Neural cell (in vitro differentiated cells): ENCODE results near the gene ZFP1. TPM values are rescaled to one million over a fixed set of nuclear protein-coding genes. Genes with fewer than 3 reads are reported as not detected.

Source experiments
- H2AFZ ChIP-seq: fragments of 200-600, 300-800 bp; sonication (generic), shearing (Covaris generic); 2 replicates; pipeline ENCODE4 v1.6.0; 2014; ENCODE audit warnings: low read depth, mild to moderate bottlenecking, antibody characterized with exemption, low read length, moderate library complexity
- H3F3A ChIP-seq: fragments of 200-600 bp; shearing (Covaris generic); 2 replicates; pipeline ENCODE4 v1.6.1; 2016; ENCODE audit warnings: mild to moderate bottlenecking, moderate library complexity, mixed read lengths, antibody characterized with exemption, low read length; ENCODE audit not compliant: insufficient read depth, poor library complexity, severe bottlenecking
- H3K27ac ChIP-seq: fragments of 200-600, 300-800 bp; sonication (generic), shearing (Covaris generic); 2 replicates; pipeline ENCODE4 v1.5.1; 2014; ENCODE audit warnings: mild to moderate bottlenecking, low read length, moderate library complexity
- H3K27me3 ChIP-seq: fragments of 300-800, 200-600 bp; sonication (generic), shearing (Covaris generic); 2 replicates; pipeline ENCODE4 v1.6.0; 2014; ENCODE audit warnings: mild to moderate bottlenecking, low read depth, low read length, moderate library complexity; ENCODE audit not compliant: insufficient read depth
- H3K36me3 ChIP-seq: fragments of 300-800, 200-600 bp; sonication (generic), shearing (Covaris generic); 2 replicates; pipeline ENCODE4 v1.5.1; 2014; ENCODE audit warnings: mild to moderate bottlenecking, antibody characterized with exemption, low read length, moderate library complexity; ENCODE audit not compliant: insufficient read depth
- H3K4me2 ChIP-seq: fragments of 300-800, 200-600 bp; sonication (generic), shearing (Covaris generic); 2 replicates; pipeline ENCODE4 v1.6.0; 2014; ENCODE audit warnings: mild to moderate bottlenecking, low read length
- H3K4me3 ChIP-seq: fragments of 300-800, 200-600 bp; sonication (generic), shearing (Covaris generic); 2 replicates; pipeline ENCODE4 v1.5.1; 2014; ENCODE audit warnings: mild to moderate bottlenecking, low read length, moderate library complexity
- H3K79me2 ChIP-seq: fragments of 200-600 bp; shearing (Covaris generic); replicated peaks from 2 replicates; pipeline ENCODE4 v1.6.0; 2014; ENCODE audit warnings: mild to moderate bottlenecking, low read length, moderate library complexity; ENCODE audit not compliant: insufficient read depth
- H3K9ac ChIP-seq: fragments of 300-800, 200-600 bp; sonication (generic), shearing (Covaris generic); 2 replicates; pipeline ENCODE4 v1.6.1; 2016; ENCODE audit warnings: mild to moderate bottlenecking, low read length, mixed read lengths
- H3K9me2 ChIP-seq: fragments of 200-600 bp; shearing (Covaris generic); 2 replicates; pipeline ENCODE4 v1.6.1; 2016; ENCODE audit warnings: mild to moderate bottlenecking, low read length, mixed read lengths; ENCODE audit not compliant: insufficient read depth
- H3K9me3 ChIP-seq: fragments of 200-600, 300-800 bp; sonication (generic), shearing (Covaris generic); 2 replicates; pipeline ENCODE4 v1.6.1; 2016; ENCODE audit warnings: mild to moderate bottlenecking, mixed run types, low read length, moderate library complexity, mixed read lengths
- H4K20me1 ChIP-seq: fragments of 200-600 bp; shearing (Covaris generic); 2 replicates; pipeline ENCODE4 v1.6.1; 2016; ENCODE audit warnings: mild to moderate bottlenecking, mixed run types; ENCODE audit not compliant: insufficient read depth
- EP300 ChIP-seq: fragments of 450-650 bp; conservative IDR thresholded peaks from 2 replicates; pipeline ENCODE4 v1.6.1; 2014; ENCODE audit warnings: antibody characterized with exemption, mild to moderate bottlenecking, moderate library complexity; ENCODE audit not compliant: poor library complexity, severe bottlenecking
- EZH2 ChIP-seq: fragments of 200-600, 300-800 bp; shearing (Covaris generic), sonication (generic); IDR thresholded peaks from 2 replicates; pipeline ENCODE4 v1.6.1; 2014; ENCODE audit warnings: antibody characterized with exemption, low read length, borderline replicate concordance, mild to moderate bottlenecking; ENCODE audit not compliant: insufficient read depth, poor library complexity, severe bottlenecking
- MXI1 ChIP-seq: fragments of 450-650 bp; conservative IDR thresholded peaks from 2 replicates; pipeline ENCODE4 v1.6.1; 2014; ENCODE audit warnings: antibody characterized with exemption, mild to moderate bottlenecking; ENCODE audit not compliant: poor library complexity, severe bottlenecking
- POLR2AphosphoS5 ChIP-seq: IDR thresholded peaks from 2 replicates; pipeline ENCODE4 v1.6.1; 2012
- RAD21 ChIP-seq: fragments of 450-650 bp; conservative IDR thresholded peaks from 2 replicates; pipeline ENCODE4 v1.6.1; 2014; ENCODE audit warnings: antibody characterized with exemption, mild to moderate bottlenecking, moderate library complexity
- SMC3 ChIP-seq: fragments of 450-650 bp; conservative IDR thresholded peaks from 2 replicates; pipeline ENCODE4 v1.6.1; 2014; ENCODE audit warnings: antibody characterized with exemption, mild to moderate bottlenecking, moderate library complexity; ENCODE audit not compliant: poor library complexity
- TAF1 ChIP-seq: IDR thresholded peaks from 2 replicates; pipeline ENCODE4 v1.6.1; 2012; ENCODE audit warnings: low read depth
- polyA plus RNA-seq: library from polyadenylated mRNA; depleted of rRNA; stranded (reverse); fragments of >200 nt; gene quantifications from 2 replicates; pipeline ENCODE4 v1.2.3, GENCODE V29; 2014
- TF ChIP-seq, protein P1 (sequence below): fragments of 450-650 bp; IDR thresholded peaks from 2 replicates; pipeline ENCODE4 v1.5.1; 2014; ENCODE audit warnings: antibody characterized with exemption, mild to moderate bottlenecking, moderate library complexity; ENCODE audit not compliant: poor library complexity, severe bottlenecking
- TF ChIP-seq, protein P2 (sequence below): IDR thresholded peaks from 2 replicates; pipeline ENCODE4 v1.6.1; 2012; ENCODE audit warnings: borderline replicate concordance

The ZFP1 gene
- polyA plus RNA-seq, 1 donor from 2014 or later, result 47.1 TPM

DNA sequence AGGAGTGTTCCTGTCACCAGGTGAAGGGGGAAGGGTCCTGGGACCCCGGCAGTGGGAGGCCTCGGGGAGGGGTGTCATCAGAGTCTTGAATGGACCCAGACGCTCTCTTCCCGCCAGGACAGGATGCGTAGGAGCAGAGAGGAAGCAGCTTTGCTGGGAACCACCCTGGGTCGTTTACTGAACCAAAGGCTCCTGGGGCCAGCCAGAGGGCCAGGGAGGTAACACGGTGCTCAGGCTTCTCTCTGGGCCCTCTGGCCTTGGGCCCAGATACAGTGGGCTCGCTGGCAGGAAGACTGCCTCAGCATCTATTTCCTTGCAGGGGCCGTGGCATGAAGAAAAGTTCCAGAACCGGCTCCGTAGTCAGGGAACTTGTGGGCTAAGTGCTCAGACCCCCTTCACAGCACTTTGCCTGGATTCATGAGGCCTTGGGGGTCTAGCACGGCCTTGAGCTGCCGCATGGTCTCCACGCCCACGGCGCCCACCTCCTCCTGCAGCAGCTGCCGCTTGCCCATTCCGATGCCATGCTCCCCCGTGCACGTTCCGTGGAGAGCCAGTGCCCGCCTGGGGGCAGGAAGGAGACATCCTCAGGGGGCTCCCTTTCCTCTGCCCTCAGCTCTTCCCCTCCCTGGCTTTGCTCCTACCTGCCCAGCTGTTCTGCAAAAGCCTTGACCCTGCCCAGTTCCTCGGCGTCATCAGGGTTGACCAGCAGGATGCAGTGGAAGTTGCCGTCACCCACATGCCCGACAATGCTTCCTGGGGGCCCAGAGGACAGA is 36.2 kb upstream of the ZFP1 start:
- TF ChIP-seq, protein P1, sequence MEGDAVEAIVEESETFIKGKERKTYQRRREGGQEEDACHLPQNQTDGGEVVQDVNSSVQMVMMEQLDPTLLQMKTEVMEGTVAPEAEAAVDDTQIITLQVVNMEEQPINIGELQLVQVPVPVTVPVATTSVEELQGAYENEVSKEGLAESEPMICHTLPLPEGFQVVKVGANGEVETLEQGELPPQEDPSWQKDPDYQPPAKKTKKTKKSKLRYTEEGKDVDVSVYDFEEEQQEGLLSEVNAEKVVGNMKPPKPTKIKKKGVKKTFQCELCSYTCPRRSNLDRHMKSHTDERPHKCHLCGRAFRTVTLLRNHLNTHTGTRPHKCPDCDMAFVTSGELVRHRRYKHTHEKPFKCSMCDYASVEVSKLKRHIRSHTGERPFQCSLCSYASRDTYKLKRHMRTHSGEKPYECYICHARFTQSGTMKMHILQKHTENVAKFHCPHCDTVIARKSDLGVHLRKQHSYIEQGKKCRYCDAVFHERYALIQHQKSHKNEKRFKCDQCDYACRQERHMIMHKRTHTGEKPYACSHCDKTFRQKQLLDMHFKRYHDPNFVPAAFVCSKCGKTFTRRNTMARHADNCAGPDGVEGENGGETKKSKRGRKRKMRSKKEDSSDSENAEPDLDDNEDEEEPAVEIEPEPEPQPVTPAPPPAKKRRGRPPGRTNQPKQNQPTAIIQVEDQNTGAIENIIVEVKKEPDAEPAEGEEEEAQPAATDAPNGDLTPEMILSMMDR, result no peak
- TF ChIP-seq EZH2 (no peak), RAD21 (no peak)
- H3K4me2 ChIP-seq, result no peak overlapping the region
- H3K4me3 ChIP-seq, result no peak overlapping the region
- no peaks in the 10 kb centered on the region for H3K9me3 ChIP-seq
- no peaks in the 10 kb centered on the region for H3K36me3 ChIP-seq
- H3K27ac ChIP-seq, result no peak overlapping the region
- H3K9me2 ChIP-seq, result no peaks in the 10 kb centered on the region
- no peak overlapping the region for H2AFZ ChIP-seq
- no peaks in the 10 kb centered on the region for H3K79me2 ChIP-seq
- H3F3A ChIP-seq, result no peaks in the 10 kb centered on the region
- no peak overlapping the region for H3K9ac ChIP-seq
- no peaks in the 10 kb centered on the region for H3K27me3 ChIP-seq
- H4K20me1 ChIP-seq, result peaks cover 4% of the 10 kb centered on the region

DNA sequence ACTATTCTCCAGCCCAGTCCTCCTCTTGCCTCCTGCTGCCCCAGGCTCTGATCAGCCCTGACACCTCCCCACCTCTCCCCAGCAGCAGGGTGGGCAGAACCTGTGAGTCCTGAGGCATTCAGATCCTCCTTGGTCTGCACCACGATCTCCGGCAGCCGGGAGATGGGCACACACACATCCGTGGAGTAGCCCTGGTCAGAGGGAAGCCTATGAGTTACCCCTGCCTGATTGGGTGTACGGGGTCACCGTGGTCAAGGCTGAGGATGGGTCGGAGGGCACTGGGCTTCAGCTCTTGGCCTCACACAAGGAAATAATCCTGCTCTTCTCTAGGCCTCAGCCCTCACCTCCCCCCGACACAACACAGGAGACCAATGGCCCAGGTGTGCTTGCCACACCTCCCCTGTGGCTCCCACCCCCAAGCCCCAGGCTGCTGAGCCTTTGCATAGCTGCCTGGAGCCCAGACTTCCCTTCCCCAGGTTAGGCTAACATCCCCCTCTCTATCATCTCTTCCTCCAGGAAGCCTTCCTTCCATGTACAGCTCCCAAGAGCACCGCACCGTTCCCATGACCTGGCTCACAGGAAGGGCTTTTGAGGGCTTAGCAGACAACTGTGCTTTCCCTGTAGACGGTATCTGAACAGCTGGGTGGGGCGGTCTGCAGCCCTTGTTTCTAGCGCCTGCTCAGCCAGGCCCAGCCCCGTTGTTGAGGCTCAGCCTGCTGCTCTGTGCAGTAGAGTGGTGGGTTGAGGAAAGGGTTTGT is 35.4 kb upstream of the ZFP1 start:
- no peaks in the 10 kb centered on the region for H3K9me2 ChIP-seq
- H2AFZ ChIP-seq, result no peak overlapping the region
- no peak overlapping the region for H3K4me3 ChIP-seq
- no peak overlapping the region for H3K9ac ChIP-seq
- no peaks in the 10 kb centered on the region for H3K9me3 ChIP-seq
- no peaks in the 10 kb centered on the region for H3K36me3 ChIP-seq
- H3F3A ChIP-seq, result no peaks in the 10 kb centered on the region
- H3K79me2 ChIP-seq, result no peaks in the 10 kb centered on the region
- no peak overlapping the region for H3K27ac ChIP-seq
- peaks cover 4% of the 10 kb centered on the region for H4K20me1 ChIP-seq
- TF ChIP-seq POLR2AphosphoS5, result peak; percentile 20
- TF ChIP-seq, protein P1, result no peak
- no peaks in the 10 kb centered on the region for H3K27me3 ChIP-seq
- no peak overlapping the region for H3K4me2 ChIP-seq

DNA sequence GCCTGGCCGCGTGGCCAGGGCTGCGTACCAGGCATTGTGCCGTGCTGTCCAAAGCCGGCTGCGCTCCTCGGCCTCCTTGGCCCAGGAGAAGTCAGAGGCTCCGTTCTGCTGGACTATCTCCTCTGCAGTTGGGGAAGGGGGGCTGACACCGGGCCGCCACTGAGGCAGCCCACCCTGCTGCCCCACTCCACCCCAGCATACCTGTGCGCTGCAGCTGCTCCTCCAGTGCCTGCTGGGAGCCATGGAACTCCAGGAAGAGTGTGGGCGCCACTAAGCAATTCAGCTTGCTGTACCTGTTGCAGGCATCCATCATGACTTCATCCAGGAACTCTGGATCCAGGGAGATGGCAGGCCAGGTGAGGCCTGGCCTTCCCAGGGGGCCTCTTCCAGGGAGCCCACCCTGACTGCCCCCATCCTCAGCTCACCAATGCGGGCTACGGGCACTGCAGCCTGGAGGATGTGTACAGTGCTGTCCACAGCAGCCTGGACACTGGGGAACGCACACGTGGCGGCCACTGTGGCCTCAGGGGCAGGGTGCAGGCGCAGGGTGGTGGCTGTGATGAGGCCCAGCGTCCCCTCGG is 34.7 kb upstream of the ZFP1 start:
- Histone ChIP-seq H3K36me3 (no peaks in the 10 kb centered on the region), H3F3A (no peaks in the 10 kb centered on the region), H4K20me1 (peaks cover 4% of the 10 kb centered on the region), H3K79me2 (no peaks in the 10 kb centered on the region), H3K9ac (no peak overlapping the region), H3K9me3 (no peaks in the 10 kb centered on the region), H3K4me3 (no peak overlapping the region), H3K27ac (no peak overlapping the region), H3K9me2 (no peaks in the 10 kb centered on the region), H2AFZ (no peak overlapping the region), H3K4me2 (no peak overlapping the region), H3K27me3 (no peaks in the 10 kb centered on the region)
- TF ChIP-seq, protein P1, result no peak
- TF ChIP-seq TAF1 (no peak), EP300 (no peak), EZH2 (no peak), POLR2AphosphoS5 (no peak), SMC3 (no peak), RAD21 (no peak), MXI1 (no peak)
- TF ChIP-seq, protein P2, sequence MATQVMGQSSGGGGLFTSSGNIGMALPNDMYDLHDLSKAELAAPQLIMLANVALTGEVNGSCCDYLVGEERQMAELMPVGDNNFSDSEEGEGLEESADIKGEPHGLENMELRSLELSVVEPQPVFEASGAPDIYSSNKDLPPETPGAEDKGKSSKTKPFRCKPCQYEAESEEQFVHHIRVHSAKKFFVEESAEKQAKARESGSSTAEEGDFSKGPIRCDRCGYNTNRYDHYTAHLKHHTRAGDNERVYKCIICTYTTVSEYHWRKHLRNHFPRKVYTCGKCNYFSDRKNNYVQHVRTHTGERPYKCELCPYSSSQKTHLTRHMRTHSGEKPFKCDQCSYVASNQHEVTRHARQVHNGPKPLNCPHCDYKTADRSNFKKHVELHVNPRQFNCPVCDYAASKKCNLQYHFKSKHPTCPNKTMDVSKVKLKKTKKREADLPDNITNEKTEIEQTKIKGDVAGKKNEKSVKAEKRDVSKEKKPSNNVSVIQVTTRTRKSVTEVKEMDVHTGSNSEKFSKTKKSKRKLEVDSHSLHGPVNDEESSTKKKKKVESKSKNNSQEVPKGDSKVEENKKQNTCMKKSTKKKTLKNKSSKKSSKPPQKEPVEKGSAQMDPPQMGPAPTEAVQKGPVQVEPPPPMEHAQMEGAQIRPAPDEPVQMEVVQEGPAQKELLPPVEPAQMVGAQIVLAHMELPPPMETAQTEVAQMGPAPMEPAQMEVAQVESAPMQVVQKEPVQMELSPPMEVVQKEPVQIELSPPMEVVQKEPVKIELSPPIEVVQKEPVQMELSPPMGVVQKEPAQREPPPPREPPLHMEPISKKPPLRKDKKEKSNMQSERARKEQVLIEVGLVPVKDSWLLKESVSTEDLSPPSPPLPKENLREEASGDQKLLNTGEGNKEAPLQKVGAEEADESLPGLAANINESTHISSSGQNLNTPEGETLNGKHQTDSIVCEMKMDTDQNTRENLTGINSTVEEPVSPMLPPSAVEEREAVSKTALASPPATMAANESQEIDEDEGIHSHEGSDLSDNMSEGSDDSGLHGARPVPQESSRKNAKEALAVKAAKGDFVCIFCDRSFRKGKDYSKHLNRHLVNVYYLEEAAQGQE, result no peak
